NCI-H1436 (cell line): ENCODE results near the gene DNAJC19.

Experiments used
- DNase-seq: peaks from one replicate; lab custom pipeline; 2025; lab: John Stamatoyannopoulos, UW

DNAJC19 gene

DNA sequence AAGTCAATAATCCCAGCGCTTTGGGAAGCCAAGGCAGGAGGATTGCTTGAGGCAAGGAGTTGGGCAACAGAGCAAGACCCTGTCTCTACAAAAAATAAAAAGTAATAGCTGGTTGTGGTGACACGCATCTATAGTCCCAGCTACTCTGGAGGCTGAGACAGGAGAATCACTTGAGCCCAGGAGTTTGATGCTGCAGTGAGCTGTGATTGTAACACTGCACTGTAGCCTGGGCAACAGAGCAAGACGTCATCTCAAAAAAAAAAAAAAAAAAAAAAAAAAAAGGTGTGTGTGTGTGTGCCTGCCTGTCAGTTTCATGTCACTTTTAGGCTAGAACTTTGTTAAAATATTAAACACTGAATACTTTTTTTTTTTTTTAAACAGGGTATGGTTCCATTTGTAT is 28.4 kb downstream of the DNAJC19 start:
- no peak for DNase-seq

DNA sequence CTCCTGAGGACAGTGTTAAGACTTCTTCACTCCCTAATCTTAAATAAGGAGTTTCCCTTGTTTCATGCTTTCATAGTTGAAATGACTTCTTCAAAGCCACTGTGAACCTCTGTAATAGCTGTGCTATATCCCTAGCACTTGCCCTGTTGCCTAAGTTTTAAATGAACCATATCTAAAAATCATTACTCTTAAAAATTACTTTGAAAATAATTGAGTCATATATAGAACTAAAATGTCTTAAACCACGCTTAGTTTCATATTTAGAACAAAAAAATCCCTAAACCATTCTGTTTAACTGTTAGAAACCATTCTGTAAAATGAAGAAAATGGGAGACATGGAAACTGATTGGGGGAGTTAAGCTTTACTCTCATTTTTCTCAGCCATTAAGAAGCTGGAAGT is 29.8 kb downstream of the DNAJC19 start:
- DNase-seq, result no peak

DNA sequence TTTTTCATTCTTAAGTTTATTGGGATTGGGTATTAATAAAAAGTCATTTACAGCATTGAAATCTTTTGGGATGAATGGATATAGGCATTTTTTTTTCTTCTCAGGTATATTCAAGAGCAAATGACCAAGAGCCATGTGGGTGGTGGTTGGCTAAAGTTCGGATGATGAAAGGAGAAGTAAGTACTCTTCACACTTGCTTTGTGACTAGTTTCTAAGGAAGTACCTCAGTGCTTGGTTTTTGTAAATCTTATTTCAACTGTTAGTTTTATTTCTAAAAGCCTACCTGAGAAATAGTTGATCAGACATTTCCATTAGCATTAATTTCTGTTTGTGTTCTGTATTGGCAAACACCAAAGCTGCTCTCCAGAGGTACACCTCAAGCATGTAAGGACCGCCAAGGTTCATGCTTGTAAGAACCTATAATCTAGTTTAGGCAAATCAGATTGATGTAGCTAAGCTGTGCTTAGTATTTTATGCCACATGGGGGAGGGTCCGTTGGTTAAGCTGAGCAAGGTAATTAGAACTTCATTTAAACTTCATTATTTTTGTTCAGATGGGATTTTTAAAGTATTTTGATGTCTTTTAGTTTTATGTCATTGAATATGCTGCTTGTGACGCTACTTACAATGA is 41.7 kb downstream of the DNAJC19 start:
- no peak for DNase-seq

DNA sequence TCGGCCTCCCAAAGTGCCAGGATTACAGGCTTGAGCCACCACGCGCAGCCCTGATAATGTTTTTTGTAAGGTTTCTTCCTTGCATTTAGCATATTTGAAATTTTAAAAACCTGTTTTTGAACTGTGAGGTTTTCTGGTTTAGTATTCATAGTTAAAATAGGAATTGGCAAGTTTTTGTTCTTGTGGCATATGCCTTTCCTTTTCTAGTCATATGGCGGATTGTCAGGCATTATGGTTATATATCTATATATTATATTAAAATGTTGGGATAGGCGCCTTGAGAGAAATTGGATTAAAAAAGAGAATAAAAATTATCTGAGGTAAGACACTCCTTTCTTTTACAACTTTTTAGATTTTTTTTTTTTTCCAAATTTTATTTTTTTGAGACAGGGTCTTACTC is 48.7 kb downstream of the DNAJC19 start:
- DNase-seq, result no peak

DNA sequence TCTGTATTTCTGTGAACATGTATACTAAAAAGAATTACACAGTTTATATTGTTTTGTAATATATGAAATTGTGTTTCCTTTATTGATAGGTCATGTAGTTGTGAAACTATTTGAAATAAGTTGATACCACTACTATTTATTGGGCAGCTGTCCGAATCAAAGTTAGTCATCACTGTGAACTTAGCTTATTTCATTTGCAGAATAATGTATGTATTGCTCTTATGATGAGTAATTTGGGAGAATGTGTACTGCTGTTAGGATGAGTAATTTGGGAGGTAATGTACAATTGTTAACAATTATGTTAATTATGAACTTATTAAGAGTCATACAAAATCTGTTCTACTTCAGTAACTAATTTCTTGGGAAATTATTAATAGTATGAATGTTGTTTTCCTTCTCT is 54.9 kb downstream of the DNAJC19 start:
- DNase-seq, result no peak
